SK-N-SH treated with all-trans-retinoic acid at 6 μM for 48 hours (cell line): ENCODE results near the gene NMRK2.

Experiments used
- ATAC-seq: fragments of 200-7000 bp; cut with Tn5 transposase; 3 replicates; pipeline ENCODE4 v1.9.1; 2020; ENCODE audit warnings: mild to moderate bottlenecking, moderate library complexity
- ARNTL ChIP-seq: fragments of 450-650 bp; formaldehyde crosslinking; IDR thresholded peaks from 2 replicates; pipeline ENCODE4 v1.5.0; 2020; ENCODE audit warnings: low read depth, mild to moderate bottlenecking, moderate library complexity, borderline replicate concordance
- BACH2 ChIP-seq: fragments of 250-450 bp; sonication (Bioruptor Pico); IDR thresholded peaks from 2 replicates; pipeline ENCODE4 v1.9.0; 2021; ENCODE audit warnings: mild to moderate bottlenecking, borderline replicate concordance
- CSDC2 ChIP-seq: fragments of 250-450 bp; sonication (Bioruptor Pico); IDR thresholded peaks from 2 replicates; pipeline ENCODE4 v1.5.0; 2020; ENCODE audit warnings: mild to moderate bottlenecking, moderate library complexity
- CSRNP3 ChIP-seq: fragments of 250-450 bp; sonication (Bioruptor Pico); IDR thresholded peaks from 2 replicates; pipeline ENCODE4 v1.5.1; 2021; ENCODE audit warnings: mild to moderate bottlenecking, moderate library complexity
- ESRRG ChIP-seq: fragments of 250-450 bp; sonication (Bioruptor Pico); IDR thresholded peaks from 2 replicates; pipeline ENCODE4 v1.6.1; 2021; ENCODE audit warnings: mild to moderate bottlenecking
- ISL1 ChIP-seq: fragments of 250-450 bp; sonication (Bioruptor Pico); IDR thresholded peaks from 2 replicates; pipeline ENCODE4 v2.1.2; 2022; ENCODE audit warnings: mild to moderate bottlenecking, moderate library complexity
- OSR1 ChIP-seq: fragments of 250-450 bp; sonication (Bioruptor Pico); IDR thresholded peaks from 2 replicates; pipeline ENCODE4 v1.8.0; 2022; ENCODE audit warnings: moderate library complexity, mild to moderate bottlenecking, inconsistent platforms
- PATZ1 ChIP-seq: fragments of 250-450 bp; sonication (Bioruptor Pico); IDR thresholded peaks from 2 replicates; pipeline ENCODE4 v1.8.0; 2020; ENCODE audit warnings: mild to moderate bottlenecking, moderate library complexity, borderline replicate concordance
- PPARA ChIP-seq: fragments of 250-450 bp; sonication (Bioruptor Pico); IDR thresholded peaks from 2 replicates; pipeline ENCODE4 v1.5.0; 2020; ENCODE audit warnings: mild to moderate bottlenecking, borderline replicate concordance
- RARB ChIP-seq: fragments of 250-450 bp; sonication (Bioruptor Pico); IDR thresholded peaks from 2 replicates; pipeline ENCODE4 v1.8.0; 2021; ENCODE audit warnings: mild to moderate bottlenecking, moderate library complexity
- SNAI2 ChIP-seq: fragments of 250-450 bp; sonication (Bioruptor Pico); IDR thresholded peaks from 2 replicates; pipeline ENCODE4 v1.5.0; 2020; ENCODE audit warnings: mild to moderate bottlenecking, moderate library complexity
- TCF4 ChIP-seq: fragments of 250-450 bp; sonication (Bioruptor Pico); IDR thresholded peaks from 2 replicates; pipeline ENCODE4 v1.8.0; 2021; ENCODE audit warnings: mild to moderate bottlenecking, moderate library complexity, borderline replicate concordance
- TOX ChIP-seq: fragments of 250-450 bp; sonication (Bioruptor Pico); IDR thresholded peaks from 2 replicates; pipeline ENCODE4 v1.8.0; 2021; ENCODE audit warnings: mild to moderate bottlenecking, moderate library complexity, borderline replicate concordance
- TSHZ2 ChIP-seq: fragments of 250-450 bp; sonication (Bioruptor Pico); IDR thresholded peaks from 2 replicates; pipeline ENCODE4 v1.5.0; 2020; ENCODE audit warnings: mild to moderate bottlenecking, moderate library complexity
- ZC3H10 ChIP-seq: fragments of 250-450 bp; sonication (Bioruptor Pico); IDR thresholded peaks from 2 replicates; pipeline ENCODE4 v1.5.1; 2021; ENCODE audit warnings: mild to moderate bottlenecking, moderate library complexity
- ZFP3 ChIP-seq: fragments of 250-450 bp; sonication (Bioruptor Pico); IDR thresholded peaks from 2 replicates; pipeline ENCODE4 v1.5.0; 2020; ENCODE audit warnings: mild to moderate bottlenecking, moderate library complexity
- ZFP30 ChIP-seq: fragments of 450-650 bp; formaldehyde crosslinking; IDR thresholded peaks from 2 replicates; pipeline ENCODE4 v1.5.0; 2022; ENCODE audit warnings: mild to moderate bottlenecking, moderate library complexity
- ZNF565 ChIP-seq: fragments of 450-650 bp; formaldehyde crosslinking; conservative IDR thresholded peaks from 2 replicates; pipeline ENCODE4 v1.5.0; 2020; ENCODE audit warnings: low read depth, mild to moderate bottlenecking, moderate library complexity
- ZNF70 ChIP-seq: fragments of 450-650 bp; formaldehyde crosslinking; IDR thresholded peaks from 2 replicates; pipeline ENCODE4 v1.5.0; 2020; ENCODE audit warnings: mild to moderate bottlenecking, moderate library complexity
- ZNF8 ChIP-seq: fragments of 450-650 bp; formaldehyde crosslinking; IDR thresholded peaks from 2 replicates; pipeline ENCODE4 v1.5.0; 2020; ENCODE audit warnings: mild to moderate bottlenecking, moderate library complexity
- TF ChIP-seq, protein P1 (sequence below): fragments of 250-450 bp; sonication (Bioruptor Pico); IDR thresholded peaks from 2 replicates; pipeline ENCODE4 v1.8.0; 2021; ENCODE audit warnings: low read depth, mild to moderate bottlenecking, moderate library complexity, borderline replicate concordance

The NMRK2 gene

DNA sequence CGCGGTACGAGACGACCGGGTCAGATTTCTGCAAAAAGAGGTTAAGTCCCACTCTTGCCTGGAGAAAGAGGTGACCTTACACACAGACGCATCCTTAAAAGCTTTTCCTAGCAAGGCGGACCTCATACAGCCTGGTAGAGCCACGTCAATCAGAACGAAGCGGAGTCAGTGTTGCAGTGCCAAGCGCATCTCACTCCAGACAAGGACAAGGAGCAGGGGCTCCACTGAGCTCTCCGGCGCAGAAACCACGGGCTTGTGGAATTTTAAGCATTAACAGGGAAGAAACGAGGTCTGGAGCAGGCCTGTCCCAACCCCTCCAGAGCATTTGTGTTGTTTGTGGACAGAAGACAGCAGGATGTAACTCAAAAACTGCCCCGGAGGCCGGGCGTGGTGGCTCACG is 45.3 kb downstream of the NMRK2 start:
- TF ChIP-seq BACH2 (CRISPR knock-in tag), result no peak
- no peak for TF ChIP-seq ZNF565 (CRISPR knock-in tag)
- no peak for TF ChIP-seq ZFP30 (CRISPR knock-in tag)
- no peak for TF ChIP-seq RARB (CRISPR knock-in tag)
- TF ChIP-seq CSDC2 (CRISPR knock-in tag), result no peak
- no peak for TF ChIP-seq SNAI2 (CRISPR knock-in tag)
- TF ChIP-seq ZFP3, result no peak
- no peak for TF ChIP-seq ISL1 (CRISPR knock-in tag)
- TF ChIP-seq PATZ1 (CRISPR knock-in tag), result no peak
- no peak for TF ChIP-seq TCF4
- no peak for ATAC-seq

DNA sequence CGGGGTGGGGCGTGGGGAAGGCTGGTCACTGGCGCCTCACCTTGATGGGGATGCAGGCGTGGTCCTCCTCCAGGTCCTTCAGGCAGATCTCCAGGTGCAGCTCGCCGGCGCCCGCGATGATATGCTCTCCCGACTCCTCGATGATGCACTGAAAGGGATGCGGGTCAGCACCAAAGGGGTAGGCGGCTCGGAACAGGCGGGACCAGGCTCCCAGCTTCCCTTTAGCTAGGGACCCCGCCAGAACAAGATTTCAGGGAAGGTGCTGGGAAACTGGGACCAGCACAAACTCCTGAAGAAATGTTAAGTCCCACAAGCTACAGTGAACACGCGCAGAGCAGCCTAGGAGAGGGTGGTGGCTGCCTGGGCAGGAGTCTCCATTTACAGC is 46.4 kb downstream of the NMRK2 start:
- no peak for ATAC-seq
- TF ChIP-seq ZFP30 (CRISPR knock-in tag) (no peak), ZC3H10 (CRISPR knock-in tag) (no peak), ZNF8 (no peak), PATZ1 (CRISPR knock-in tag) (no peak), TOX (CRISPR knock-in tag) (no peak), ZNF565 (CRISPR knock-in tag) (no peak), ESRRG (no peak), BACH2 (CRISPR knock-in tag) (no peak), CSRNP3 (CRISPR knock-in tag) (no peak), ZFP3 (no peak), PPARA (CRISPR knock-in tag) (no peak), RARB (CRISPR knock-in tag) (no peak), TSHZ2 (CRISPR knock-in tag) (no peak), TCF4 (no peak), SNAI2 (CRISPR knock-in tag) (no peak), ZNF70 (CRISPR knock-in tag) (no peak), CSDC2 (CRISPR knock-in tag) (no peak), ARNTL (CRISPR knock-in tag) (no peak), OSR1 (CRISPR knock-in tag) (no peak)
- TF ChIP-seq, protein P1, sequence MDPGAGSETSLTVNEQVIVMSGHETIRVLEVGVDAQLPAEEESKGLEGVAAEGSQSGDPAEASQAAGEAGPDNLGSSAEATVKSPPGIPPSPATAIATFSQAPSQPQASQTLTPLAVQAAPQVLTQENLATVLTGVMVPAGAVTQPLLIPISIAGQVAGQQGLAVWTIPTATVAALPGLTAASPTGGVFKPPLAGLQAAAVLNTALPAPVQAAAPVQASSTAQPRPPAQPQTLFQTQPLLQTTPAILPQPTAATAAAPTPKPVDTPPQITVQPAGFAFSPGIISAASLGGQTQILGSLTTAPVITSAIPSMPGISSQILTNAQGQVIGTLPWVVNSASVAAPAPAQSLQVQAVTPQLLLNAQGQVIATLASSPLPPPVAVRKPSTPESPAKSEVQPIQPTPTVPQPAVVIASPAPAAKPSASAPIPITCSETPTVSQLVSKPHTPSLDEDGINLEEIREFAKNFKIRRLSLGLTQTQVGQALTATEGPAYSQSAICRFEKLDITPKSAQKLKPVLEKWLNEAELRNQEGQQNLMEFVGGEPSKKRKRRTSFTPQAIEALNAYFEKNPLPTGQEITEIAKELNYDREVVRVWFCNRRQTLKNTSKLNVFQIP (CRISPR knock-in tag), result no peak
